HL-60 (cell line): ENCODE data around the gene PNMA6F.

Experiments used
- DNase-seq, 2 experiments: peaks; one replicate each; pipeline ENCODE4 v3.0.0-alpha.2; 2010 to 2020; ENCODE audit warnings: low read depth in 1 of 2, low spot score in 1 of 2
- H3K27ac ChIP-seq: fragments of 250-450 bp; sonication (Bioruptor Pico); replicated peaks from 2 replicates; pipeline ENCODE4 v1.5.1; 2020; ENCODE audit warnings: mild to moderate bottlenecking, moderate library complexity
- H3K27me3 ChIP-seq: fragments of 250-450 bp; sonication (Bioruptor Pico); 2 replicates; pipeline ENCODE4 v1.5.1; 2021; ENCODE audit warnings: mild to moderate bottlenecking, moderate library complexity; ENCODE audit not compliant: insufficient read depth, poor library complexity, severe bottlenecking
- H3K4me3 ChIP-seq: replicated peaks from 2 replicates; pipeline ENCODE4 v1.5.1; 2011; ENCODE audit warnings: mild to moderate bottlenecking, control low read depth, low read length; ENCODE audit not compliant: insufficient read depth
- GABPA ChIP-seq: IDR thresholded peaks from 2 replicates; pipeline ENCODE4 v1.6.1; 2012; ENCODE audit warnings: low read depth
- POLR2AphosphoS5 ChIP-seq: IDR thresholded peaks from 2 replicates; pipeline ENCODE4 v1.6.1; 2012; ENCODE audit warnings: low read depth
- REST ChIP-seq: IDR thresholded peaks from 2 replicates; pipeline ENCODE4 v1.6.1; 2012; ENCODE audit warnings: low read depth; ENCODE audit not compliant: insufficient replicate concordance
- SPI1 ChIP-seq: IDR thresholded peaks from 2 replicates; pipeline ENCODE4 v1.6.1; 2012; ENCODE audit warnings: low read depth, mild to moderate bottlenecking, borderline replicate concordance
- TF ChIP-seq, protein P1 (sequence below): IDR thresholded peaks from one replicate; pipeline ENCODE4 v1.5.1; 2011; ENCODE audit warnings: low read length, control low read depth, inconsistent platforms; ENCODE audit not compliant: insufficient read depth

Gene PNMA6F

DNA sequence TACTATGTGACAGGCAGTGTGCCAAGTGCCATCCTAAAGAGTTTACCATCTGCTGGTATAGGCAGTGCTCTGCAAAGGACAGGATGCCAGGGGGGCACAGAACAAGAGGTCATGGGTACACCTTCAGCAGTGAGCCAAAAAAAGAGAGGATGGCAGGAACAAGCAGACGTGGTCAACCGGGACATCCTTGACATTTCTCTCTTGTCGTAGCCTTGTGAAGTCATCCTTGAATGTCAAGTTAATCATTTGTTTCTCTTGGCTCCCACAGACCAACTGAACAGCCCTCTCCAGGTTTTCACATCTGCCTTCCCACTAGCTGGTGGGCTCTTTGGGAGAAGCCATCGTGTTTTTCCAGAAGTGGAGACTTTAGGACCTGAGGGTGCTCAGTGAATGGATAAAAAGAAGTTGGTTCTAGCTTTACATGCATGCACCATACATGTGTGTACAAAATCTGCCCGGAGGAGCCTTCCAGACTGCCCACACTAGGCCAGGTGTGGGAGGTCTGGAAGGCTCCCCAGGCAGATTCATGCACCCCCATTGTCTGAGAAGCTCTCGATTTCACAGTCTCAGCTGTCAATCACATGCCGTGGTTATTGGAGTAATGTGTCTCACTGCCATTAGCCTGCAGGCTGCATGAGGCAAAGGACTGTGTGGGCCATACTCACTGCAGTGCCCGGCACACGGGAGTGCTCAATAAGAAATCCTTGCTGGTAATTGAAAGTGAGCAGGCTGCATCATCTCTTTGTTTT lies 16.4 kb downstream of the PNMA6F start:
- H3K27ac ChIP-seq: no peak overlapping the region
- DNase-seq: no peak
- peaks cover 4% of the 10 kb centered on the region for H3K27me3 ChIP-seq
- no peak overlapping the region for H3K4me3 ChIP-seq
- TF ChIP-seq POLR2AphosphoS5 (no peak), REST (no peak), SPI1 (no peak), GABPA (no peak)
- TF ChIP-seq, protein P1, sequence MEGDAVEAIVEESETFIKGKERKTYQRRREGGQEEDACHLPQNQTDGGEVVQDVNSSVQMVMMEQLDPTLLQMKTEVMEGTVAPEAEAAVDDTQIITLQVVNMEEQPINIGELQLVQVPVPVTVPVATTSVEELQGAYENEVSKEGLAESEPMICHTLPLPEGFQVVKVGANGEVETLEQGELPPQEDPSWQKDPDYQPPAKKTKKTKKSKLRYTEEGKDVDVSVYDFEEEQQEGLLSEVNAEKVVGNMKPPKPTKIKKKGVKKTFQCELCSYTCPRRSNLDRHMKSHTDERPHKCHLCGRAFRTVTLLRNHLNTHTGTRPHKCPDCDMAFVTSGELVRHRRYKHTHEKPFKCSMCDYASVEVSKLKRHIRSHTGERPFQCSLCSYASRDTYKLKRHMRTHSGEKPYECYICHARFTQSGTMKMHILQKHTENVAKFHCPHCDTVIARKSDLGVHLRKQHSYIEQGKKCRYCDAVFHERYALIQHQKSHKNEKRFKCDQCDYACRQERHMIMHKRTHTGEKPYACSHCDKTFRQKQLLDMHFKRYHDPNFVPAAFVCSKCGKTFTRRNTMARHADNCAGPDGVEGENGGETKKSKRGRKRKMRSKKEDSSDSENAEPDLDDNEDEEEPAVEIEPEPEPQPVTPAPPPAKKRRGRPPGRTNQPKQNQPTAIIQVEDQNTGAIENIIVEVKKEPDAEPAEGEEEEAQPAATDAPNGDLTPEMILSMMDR: no peak

GRCh38 chrX:153303276-153304262 lies 18.0 kb downstream of the PNMA6F start:
- H3K27me3 ChIP-seq: peaks cover 4% of the 10 kb centered on the region
- no peak overlapping the region for H3K4me3 ChIP-seq
- H3K27ac ChIP-seq: no peak overlapping the region
- TF ChIP-seq SPI1: peak; percentile 45; the same call in 1 of the 2 replicates
- TF ChIP-seq, protein P1: no peak
- DNase-seq: no peak

DNA sequence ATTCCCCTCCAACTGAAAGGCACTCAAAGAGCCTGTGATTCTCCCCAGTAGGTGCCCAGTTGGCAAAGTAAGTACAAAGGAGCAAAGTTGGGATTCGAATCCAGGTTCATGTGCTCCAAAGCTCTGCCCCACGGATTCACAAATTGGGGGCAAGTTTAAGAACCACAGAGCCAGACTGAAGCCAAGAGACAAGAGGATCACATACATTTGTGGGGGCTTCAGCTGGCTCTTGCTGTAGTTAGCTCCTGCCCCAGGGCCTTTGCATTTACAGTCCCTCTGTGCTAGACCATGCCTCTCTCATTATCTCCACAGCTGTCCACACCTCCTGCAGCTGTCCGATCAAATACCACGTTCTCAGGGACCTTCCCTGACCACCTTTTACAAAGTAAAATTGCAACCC lies 18.8 kb downstream of the PNMA6F start:
- Histone ChIP-seq H3K4me3 (no peak overlapping the region), H3K27ac (no peak overlapping the region), H3K27me3 (peaks cover 4% of the 10 kb centered on the region)
- no peak for TF ChIP-seq POLR2AphosphoS5
- TF ChIP-seq REST: no peak
- TF ChIP-seq SPI1: no peak
- TF ChIP-seq, protein P1: no peak
- no peak for TF ChIP-seq GABPA
- DNase-seq: no peak
